HG02610 (cell line): ENCODE results near the gene TCERG1.
"Not testable (repeated sequence)": the region's sequence is repeated elsewhere in the genome, so short reads cannot be mapped to it uniquely, and the experiment has no call there.

ENCODE experiments used
- ATAC-seq: cut with Tn5 transposase; IDR thresholded peaks from one replicate; pipeline ENCODE4 v1.9.1; 2021; ENCODE audit warnings: mild to moderate bottlenecking, moderate library complexity; ENCODE audit not compliant: unreplicated experiment

TCERG1 gene

GRCh38 chr5:146519554-146519953 lies 72.4 kb downstream of the TCERG1 start:
- ATAC-seq = no peak

- ATAC-seq = no peak
These were observed 73.6 kb downstream of the TCERG1 start for GRCh38 chr5:146520731-146521130.

GRCh38 chr5:146521403-146522106 lies 74.4 kb downstream of the TCERG1 start:
- no peak for ATAC-seq

- no peak for ATAC-seq
These were observed 76.6 kb downstream of the TCERG1 start for GRCh38 chr5:146523698-146524097.

GRCh38 chr5:146527785-146528184 lies 80.7 kb downstream of the TCERG1 start:
- ATAC-seq = no peak

- no peak for ATAC-seq
These were observed 81.1 kb downstream of the TCERG1 start for GRCh38 chr5:146528236-146528635.

- ATAC-seq = peak; percentile 83
These were observed 82.9 kb downstream of the TCERG1 start for GRCh38 chr5:146529984-146530383.

- peak; percentile 89 for ATAC-seq
These were observed 86.2 kb downstream of the TCERG1 start for GRCh38 chr5:146533260-146533857.

- no peak for ATAC-seq
These were observed 86.7 kb downstream of the TCERG1 start for GRCh38 chr5:146533882-146534281.

GRCh38 chr5:146538432-146538831 lies 91.3 kb downstream of the TCERG1 start:
- no peak for ATAC-seq

GRCh38 chr5:146539973-146540372 lies 92.8 kb downstream of the TCERG1 start:
- no peak for ATAC-seq

GRCh38 chr5:146540414-146540813 lies 93.3 kb downstream of the TCERG1 start:
- ATAC-seq = no peak

- peak; percentile 99 for ATAC-seq
These were observed 95.1 kb downstream of the TCERG1 start for GRCh38 chr5:146541958-146542849.

GRCh38 chr5:146544232-146544631 lies 97.1 kb downstream of the TCERG1 start:
- ATAC-seq = no peak

GRCh38 chr5:146548781-146549449 lies 101.8 kb downstream of the TCERG1 start:
- ATAC-seq = no peak

- ATAC-seq = no peak
These were observed 102.5 kb downstream of the TCERG1 start for GRCh38 chr5:146549615-146550014.

- ATAC-seq = no peak
These were observed 106.3 kb downstream of the TCERG1 start for GRCh38 chr5:146553446-146553845.

- ATAC-seq = not testable (repeated sequence)
These were observed 109.8 kb downstream of the TCERG1 start for GRCh38 chr5:146556884-146557283.

GRCh38 chr5:146560205-146560812 lies 113.2 kb downstream of the TCERG1 start:
- ATAC-seq = no peak
